ENCODE data around the gene NOS3. TPM values are rescaled to one million over a fixed set of nuclear protein-coding genes. Genes with fewer than 3 reads are reported as not detected.
A peak's percentile ranks its signal among the peaks of the same experiment; 100 is the strongest.

Gene NOS3
- total RNA-seq, 6 donors from 2014 or later: 3.1 to 95.3 (median 16.2) TPM

GRCh38 chr7:151013733-151014497, 23.1 kb downstream of the NOS3 start:
- peak in 1 of 2 donors; percentile 53 for ATAC-seq (ENCODE audit: low FRiP score in 2 of 2)

GRCh38 chr7:151014950-151015349, 24.1 kb downstream of the NOS3 start:
- H3K36me3 ChIP-seq: peaks cover 0 to 5% (median 0%) of the 10 kb centered on the region in 4 donors
- DNase-seq (no peak), ATAC-seq (ENCODE audit: low FRiP score in 2 of 2) (no peak)
- no peak overlapping the region for H3K27ac ChIP-seq
- 81 to 85% methylated on average over 8 of the region's 8 CpGs for WGBS, 2 donors
- H3K4me1 ChIP-seq: peaks cover 37 to 58% (median 49%) of the 10 kb centered on the region in 4 donors
- H3K4me3 ChIP-seq: no peak overlapping the region
- no peak for TF ChIP-seq POLR2AphosphoS5 (IDR thresholded peaks at IDR 0.05)
- TF ChIP-seq CTCF (IDR thresholded peaks at IDR 0.05): no peak
- no peak for TF ChIP-seq POLR2A (IDR thresholded peaks at IDR 0.05)
- no peak for TF ChIP-seq EP300 (IDR thresholded peaks at IDR 0.05)
- no peaks in the 10 kb centered on the region for H3K9me3 ChIP-seq
- peaks cover 0 to 34% (median 13%) of the 10 kb centered on the region in 4 donors for H3K27me3 ChIP-seq

More at GRCh38 chr7:151013733-151014497, 23.1 kb downstream of the NOS3 start:
- Histone ChIP-seq H3K4me3 (peak overlapping the region in 3 of 4 donors; percentile 23 to 41 (median 30)), H3K4me1 (peaks cover 42 to 61% (median 49%) of the 10 kb centered on the region in 4 donors), H3K36me3 (peaks cover 0 to 5% (median 0%) of the 10 kb centered on the region in 4 donors), H3K27ac (peak overlapping the region in 1 of 4 donors; percentile 8), H3K9me3 (no peaks in the 10 kb centered on the region), H3K27me3 (peaks cover 0 to 28% (median 7%) of the 10 kb centered on the region in 4 donors)
- peak in 1 of 6 experiments; percentile 20 for TF ChIP-seq CTCF (IDR thresholded peaks at IDR 0.05)
- no peak for TF ChIP-seq EP300 (IDR thresholded peaks at IDR 0.05)
- 54 to 68% methylated on average over 27 to 53 of the region's 55 CpGs for WGBS, 2 donors
- peak; percentile 77 to 93 for DNase-seq

- Histone ChIP-seq H3K27me3 (peaks cover 0 to 34% (median 14%) of the 10 kb centered on the region in 4 donors), H3K27ac (no peak overlapping the region), H3K9me3 (no peaks in the 10 kb centered on the region), H3K36me3 (peaks cover 0 to 5% (median 0%) of the 10 kb centered on the region in 4 donors), H3K4me1 (peaks cover 27 to 48% (median 39%) of the 10 kb centered on the region in 4 donors), H3K4me3 (no peak overlapping the region)
- ATAC-seq (ENCODE audit: low FRiP score in 2 of 2): no peak
- DNase-seq: no peak
- TF ChIP-seq CTCF (IDR thresholded peaks at IDR 0.05): no peak
- no peak for TF ChIP-seq POLR2AphosphoS5 (IDR thresholded peaks at IDR 0.05)
- TF ChIP-seq EP300 (IDR thresholded peaks at IDR 0.05): no peak
- TF ChIP-seq POLR2A (IDR thresholded peaks at IDR 0.05): no peak
- 83 to 85% methylated on average over 5 of the region's 5 CpGs for whole genome bisulfite sequencing, 2 donors
Measured at GRCh38 chr7:151015967-151016366, 25.1 kb downstream of the NOS3 start.

- Histone ChIP-seq H3K4me3 (no peak overlapping the region), H3K36me3 (peaks cover 0 to 5% (median 0%) of the 10 kb centered on the region in 4 donors), H3K9me3 (no peaks in the 10 kb centered on the region), H3K4me1 (peaks cover 23 to 46% (median 37%) of the 10 kb centered on the region in 4 donors), H3K27me3 (peaks cover 0 to 34% (median 14%) of the 10 kb centered on the region in 4 donors), H3K27ac (no peak overlapping the region)
- WGBS, 2 donors: 81 to 85% methylated on average over 7 of the region's 8 CpGs
- ATAC-seq (ENCODE audit: low FRiP score in 2 of 2) (no peak), DNase-seq (no peak)
- TF ChIP-seq POLR2A (IDR thresholded peaks at IDR 0.05) (no peak), CTCF (IDR thresholded peaks at IDR 0.05) (no peak), EP300 (IDR thresholded peaks at IDR 0.05) (no peak)
Measured at GRCh38 chr7:151016505-151016904, 25.7 kb downstream of the NOS3 start.
